ENCODE measurements around the gene HIGD2A. TPM values are rescaled to one million over a fixed set of nuclear protein-coding genes. Genes with fewer than 3 reads are reported as not detected.

The HIGD2A gene
- polyA plus RNA-seq, 2 of the 4 experiments (the other 2 are of a cell fraction): 102 to 205 TPM

- Histone ChIP-seq H3K4me3 (no peak overlapping the region), H3K27ac (no peak overlapping the region), H3K4me2 (no peak overlapping the region), H3K9me3 (no peaks in the 10 kb centered on the region), H3K4me1 (peaks cover 12% of the 10 kb centered on the region; the same call in 2 of the 3 replicates)
- POLR2A ChIA-PET: no interaction called here
- no peak for ATAC-seq
- no peak for DNase-seq (ENCODE audit: low read depth in 1 of 2, low spot score in 1 of 2)
- 68% methylated on average over 1 of the region's 1 CpG for WGBS (ENCODE audit: missing lambda C conversion rate)
- TF ChIP-seq ZFP36 (IDR thresholded peaks at IDR 0.05; ENCODE audit: borderline replicate concordance, partially characterized antibody): no peak
- TF ChIP-seq REST (IDR thresholded peaks at IDR 0.05): no peak
- TF ChIP-seq SREBF2 (IDR thresholded peaks at IDR 0.05): no peak
- TF ChIP-seq CHD4 (IDR thresholded peaks at IDR 0.05; ENCODE audit: borderline replicate concordance): no peak
- TF ChIP-seq CHD2 (IDR thresholded peaks at IDR 0.05; ENCODE audit: low read length, partially characterized antibody): no peak
- TF ChIP-seq MAFK (IDR thresholded peaks at IDR 0.05; ENCODE audit: partially characterized antibody): no peak
- TF ChIP-seq TP53 (CRISPR knock-in tag; IDR thresholded peaks at IDR 0.05): no peak
- CTCF ChIA-PET: interaction anchor here (0.7 to 3.0 kb wide), 5 partner anchors 10 to 116 kb away, joined by 3 to 19 read pairs (median 4); partner anchors contain the start of gene CLTB
- FAIRE-seq: no peak
These were observed 38.3 kb downstream of the HIGD2A start for GRCh38 chr5:176426876-176427275.

GRCh38 chr5:176427971-176428370 lies 39.4 kb downstream of the HIGD2A start:
- no peak for TF ChIP-seq CBX8 (IDR thresholded peaks at IDR 0.05)
- no peak for TF ChIP-seq MAX (IDR thresholded peaks at IDR 0.05)
- no peak for TF ChIP-seq ZC3H11A (IDR thresholded peaks at IDR 0.05)
- TF ChIP-seq SMC3 (IDR thresholded peaks at IDR 0.05): no peak
- TF ChIP-seq CEBPB (IDR thresholded peaks at IDR 0.05): no peak
- TF ChIP-seq ZFP36 (IDR thresholded peaks at IDR 0.05; ENCODE audit: borderline replicate concordance, partially characterized antibody): no peak
- no peak for TF ChIP-seq JUNB (IDR thresholded peaks at IDR 0.05)
- no peak for TF ChIP-seq GATA3 (IDR thresholded peaks at IDR 0.05; ENCODE audit: borderline replicate concordance)
- ChIA-PET POLR2A (no interaction called here), CTCF (interaction anchor here (2.5 to 3.0 kb wide), 2 partner anchors 11 to 20 kb away, joined by 16 to 19 read pairs; partner anchors contain the start of genes CLTB and FAF2)
- no peaks in the 10 kb centered on the region for H3K9me3 ChIP-seq
- ATAC-seq (no peak), DNase-seq (ENCODE audit: low read depth in 1 of 2, low spot score in 1 of 2) (peak in 1 of 2 experiments; percentile 61), FAIRE-seq (no peak)
- no peak overlapping the region for H3K4me3 ChIP-seq
- H3K4me2 ChIP-seq: peak overlapping the region; percentile 49
- peaks cover 12% of the 10 kb centered on the region; the same call in 2 of the 3 replicates for H3K4me1 ChIP-seq
- WGBS (ENCODE audit: missing lambda C conversion rate): 62% methylated on average over 4 of the region's 4 CpGs
- H3K27ac ChIP-seq: peak overlapping the region; percentile 33 to 62; a peak in 3 of 6 replicates

- Histone ChIP-seq H3K4me3 (no peak overlapping the region), H3K9me3 (no peaks in the 10 kb centered on the region), H3K4me1 (peaks cover 12% of the 10 kb centered on the region; the same call in 2 of the 3 replicates), H3K27ac (no peak overlapping the region), H3K4me2 (no peak overlapping the region)
- ChIA-PET CTCF (interaction anchor here (2.5 to 2.8 kb wide), 2 partner anchors 9 to 18 kb away, joined by 9 to 16 read pairs; partner anchors contain the start of gene FAF2), POLR2A (no interaction called here)
- TF ChIP-seq JUNB (IDR thresholded peaks at IDR 0.05) (no peak), ZC3H11A (IDR thresholded peaks at IDR 0.05) (no peak), TFCP2L1 (CRISPR knock-in tag; IDR thresholded peaks at IDR 0.05) (no peak)
- ATAC-seq (peak; percentile 66 to 86; a peak in 4 of 6 replicates), FAIRE-seq (no peak), DNase-seq (ENCODE audit: low read depth in 1 of 2, low spot score in 1 of 2) (peak in 1 of 2 experiments; percentile 49)
- WGBS (ENCODE audit: missing lambda C conversion rate): 52% methylated on average over 4 of the region's 4 CpGs
These were observed 41.4 kb downstream of the HIGD2A start for GRCh38 chr5:176429972-176430371.

- FAIRE-seq (no peak), ATAC-seq (no peak), DNase-seq (ENCODE audit: low read depth in 1 of 2, low spot score in 1 of 2) (no peak)
- Histone ChIP-seq H3K4me3 (no peak overlapping the region), H3K4me2 (no peak overlapping the region), H3K9me3 (no peaks in the 10 kb centered on the region), H3K4me1 (peaks cover 12% of the 10 kb centered on the region; the same call in 2 of the 3 replicates), H3K27ac (no peak overlapping the region)
- CTCF ChIA-PET: interaction anchor here (0.5 to 2.1 kb wide), 4 partner anchors 15 to 1006 kb away, joined by 3 to 12 read pairs (median 4); partner anchors contain the start of gene FAF2
- WGBS (ENCODE audit: missing lambda C conversion rate): 73% methylated on average over 5 of the region's 5 CpGs
- TF ChIP-seq KDM5A (IDR thresholded peaks at IDR 0.05) (no peak), TFCP2L1 (CRISPR knock-in tag; IDR thresholded peaks at IDR 0.05) (no peak), RARB (CRISPR knock-in tag; IDR thresholded peaks at IDR 0.05) (no peak), ZNF302 (CRISPR knock-in tag; IDR thresholded peaks at IDR 0.05) (no peak), HDAC2 (IDR thresholded peaks at IDR 0.05) (no peak), JUN (IDR thresholded peaks at IDR 0.05) (no peak), JUNB (IDR thresholded peaks at IDR 0.05) (no peak), BCL3 (IDR thresholded peaks at IDR 0.05) (no peak), SMC3 (IDR thresholded peaks at IDR 0.05) (no peak), MAX (IDR thresholded peaks at IDR 0.05) (no peak), PHF8 (IDR thresholded peaks at IDR 0.05; ENCODE audit: borderline replicate concordance, low read depth) (no peak)
- POLR2A ChIA-PET: no interaction called here
These were observed 44.2 kb downstream of the HIGD2A start for GRCh38 chr5:176432707-176433106.
